ENCODE data around the gene CHGA.

GRCh38 chr14:92897922-92898565, 24.9 kb upstream of the CHGA start:
- TF ChIP-seq CTCF (IDR thresholded peaks at IDR 0.05; ENCODE audit: insufficient read depth, low read length) (no peak), POLR2AphosphoS5 (IDR thresholded peaks at IDR 0.05; ENCODE audit: low read depth) (no peak), REST (IDR thresholded peaks at IDR 0.05; ENCODE audit: insufficient replicate concordance, low read depth) (no peak), SPI1 (IDR thresholded peaks at IDR 0.05; ENCODE audit: borderline replicate concordance, low read depth) (no peak)

Measured in HL-60 (cell line).